ENCODE measurements around the gene MTMR11.

MTMR11 gene

DNA sequence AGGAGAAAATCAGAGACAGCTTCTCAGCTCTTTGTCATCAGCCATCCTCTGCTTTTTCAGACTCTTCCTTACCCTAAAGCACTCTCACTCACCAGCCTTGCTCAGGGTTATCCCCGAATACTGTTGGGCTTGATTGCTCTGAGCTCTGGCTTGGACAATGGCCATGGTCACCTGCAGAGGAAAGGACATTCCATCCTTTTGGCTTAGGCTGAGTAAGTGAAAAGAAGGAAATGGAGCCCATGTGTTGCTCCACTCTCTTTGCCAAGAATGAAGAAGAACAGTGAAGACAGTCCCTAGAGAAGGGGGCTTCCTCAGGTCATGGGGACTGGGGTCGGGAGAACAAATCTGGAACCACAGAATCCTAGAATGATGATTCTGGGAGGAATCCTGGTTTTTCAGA is 2.3 kb downstream of the MTMR11 start:
- no peak for DNase-seq (ENCODE audit: low spot score)

DNA sequence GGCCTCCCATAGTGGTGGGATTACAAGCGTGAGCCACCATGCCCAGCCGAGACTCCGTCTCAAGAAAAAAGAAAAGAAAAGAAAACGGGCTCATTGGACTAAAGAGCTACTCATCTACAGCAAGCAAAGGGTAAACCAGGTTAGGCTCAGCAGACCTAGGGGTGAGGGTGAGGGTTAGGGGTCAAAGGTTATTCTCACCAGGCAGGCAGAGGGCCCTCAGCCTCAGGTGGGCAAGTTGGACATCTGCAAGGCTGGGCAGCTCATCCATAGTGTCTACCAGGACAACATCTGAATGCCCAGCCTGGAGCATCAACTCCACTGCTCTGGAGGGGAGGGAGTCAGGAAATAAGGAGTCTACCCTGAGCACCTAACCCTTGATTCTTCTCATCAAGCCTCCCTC is 3.5 kb downstream of the MTMR11 start:
- DNase-seq (ENCODE audit: low spot score), result no peak

DNA sequence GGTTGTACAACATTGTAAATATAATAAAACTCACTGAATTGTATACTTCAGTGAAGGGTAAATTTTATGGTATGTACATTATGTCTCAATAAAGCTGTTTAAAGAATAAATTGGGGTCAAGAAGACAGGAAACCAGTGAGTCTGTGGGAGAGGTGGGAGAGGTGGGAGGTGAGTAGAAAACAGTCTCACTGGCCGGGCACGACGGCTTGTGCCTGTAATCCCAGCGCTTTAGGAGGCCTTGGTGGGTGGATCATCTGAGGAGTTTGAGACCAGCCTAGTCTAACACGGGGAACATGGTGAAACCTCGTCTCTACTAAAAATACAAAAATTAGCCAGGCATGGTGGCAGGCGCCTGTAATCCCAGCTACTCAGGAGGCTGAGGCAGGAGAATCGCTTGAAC is 4.2 kb downstream of the MTMR11 start:
- no peak for DNase-seq (ENCODE audit: low spot score)

DNA sequence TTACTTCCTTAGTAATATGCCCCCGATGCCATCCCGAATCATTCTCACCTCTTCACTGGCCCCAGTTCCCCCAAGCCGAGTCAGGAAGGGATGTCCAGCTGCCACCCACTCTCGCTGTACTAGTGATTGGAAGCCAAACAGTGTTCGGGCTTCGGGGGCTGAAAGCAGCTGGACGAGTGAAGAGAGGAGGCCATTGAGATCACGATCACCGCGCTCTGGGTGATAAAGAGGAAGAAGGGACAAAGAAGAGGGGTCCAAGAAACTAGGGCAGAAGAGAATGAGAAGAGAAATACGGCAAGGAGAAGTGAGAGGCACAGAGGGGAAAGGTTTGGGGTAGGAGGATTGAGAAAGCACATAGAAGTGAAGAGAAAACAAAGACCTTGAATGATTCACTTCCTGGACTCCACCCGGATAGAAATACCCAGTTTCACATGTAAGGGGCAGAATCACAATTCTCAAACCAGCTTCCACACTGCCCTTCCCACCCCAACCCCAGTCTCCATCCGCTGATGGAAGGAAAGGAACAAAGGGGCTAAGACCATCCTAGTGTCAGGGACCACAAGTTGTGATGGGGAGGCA is 5.4 kb downstream of the MTMR11 start:
- no peak for DNase-seq (ENCODE audit: low spot score)

DNA sequence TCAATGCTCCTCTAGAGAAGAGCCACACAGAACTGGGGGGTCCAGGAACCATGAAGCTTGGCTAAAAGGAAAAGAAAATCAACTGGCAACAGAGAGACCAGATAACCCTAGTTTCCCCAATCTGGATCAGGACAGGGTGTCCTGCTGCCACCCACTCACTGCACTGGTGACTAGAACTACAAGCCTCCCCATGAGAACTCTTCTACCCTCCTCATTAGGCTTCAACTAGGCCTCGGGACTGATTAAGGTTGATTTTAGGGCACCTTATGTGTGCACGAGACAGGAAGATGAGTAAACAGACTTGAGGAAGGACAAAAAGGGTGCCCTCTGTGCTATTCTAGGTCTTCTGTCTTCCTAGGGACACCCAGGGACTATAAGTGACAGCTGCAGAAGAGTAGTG is 6.8 kb downstream of the MTMR11 start:
- no peak for DNase-seq (ENCODE audit: low spot score)

DNA sequence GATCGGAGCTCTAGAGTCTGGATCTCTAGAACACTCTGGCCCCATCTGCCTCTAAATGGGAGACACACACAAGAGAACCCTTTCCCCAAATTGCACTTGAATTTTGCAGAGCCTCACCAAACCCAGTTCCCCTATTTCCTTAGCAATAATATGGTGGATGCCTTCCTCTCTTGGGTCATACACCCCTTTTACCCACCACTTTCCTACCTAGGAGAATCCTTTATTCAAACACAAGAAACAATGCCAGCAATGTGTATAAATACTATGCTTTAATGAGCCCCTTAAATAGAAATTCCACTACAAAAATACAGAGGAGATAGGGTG is 8.3 kb downstream of the MTMR11 start:
- DNase-seq (ENCODE audit: low spot score), result no peak

DNA sequence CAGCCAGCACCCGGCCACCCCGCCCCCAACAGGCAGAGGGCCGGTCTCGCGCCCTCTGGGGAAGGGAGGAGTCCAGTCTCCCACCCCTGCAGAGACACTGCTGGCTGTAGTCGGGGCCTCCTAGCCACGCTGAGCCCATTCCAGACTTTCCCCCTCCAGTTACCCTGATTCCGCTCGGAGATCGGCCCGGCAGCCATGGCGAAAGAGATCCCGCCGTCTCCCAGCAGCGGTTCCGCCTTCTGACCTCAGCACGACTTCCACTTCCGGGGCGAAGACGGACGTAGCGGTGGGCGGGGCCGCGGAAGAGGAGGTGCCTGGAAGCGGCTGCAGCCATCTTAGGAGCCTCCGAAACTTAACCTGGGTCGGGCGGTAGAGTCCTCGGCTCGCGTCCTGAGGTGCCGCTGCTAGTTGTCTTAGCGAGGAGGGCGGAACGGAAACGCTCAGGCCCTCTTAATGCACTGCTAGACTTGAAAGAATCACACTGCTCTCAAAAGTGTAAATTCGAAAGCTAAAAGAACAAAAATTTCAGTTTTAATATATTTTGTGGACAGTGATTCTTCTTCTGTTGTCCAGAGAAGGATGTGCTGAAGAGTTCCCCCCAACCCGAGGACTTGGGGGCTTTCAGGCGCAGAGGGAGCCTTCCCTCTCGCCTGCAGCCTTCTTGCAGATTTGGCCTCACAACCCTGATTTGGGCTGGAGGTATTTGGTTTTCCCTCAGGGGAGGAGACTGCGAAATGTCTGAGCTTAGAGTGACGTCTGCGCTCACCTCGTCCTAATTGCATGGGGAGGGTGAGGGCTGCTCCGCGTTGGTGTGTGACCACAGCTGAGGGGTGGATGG is 8.9 kb downstream of the MTMR11 start, which contains the start of gene SF3B4:
TSS of gene SF3B4 (minus strand) at position 241 of the 838 bp plus-strand sequence. CDS start at position 197, 44 bp downstream.
- peak; percentile 94 for DNase-seq (ENCODE audit: low spot score)

DNA sequence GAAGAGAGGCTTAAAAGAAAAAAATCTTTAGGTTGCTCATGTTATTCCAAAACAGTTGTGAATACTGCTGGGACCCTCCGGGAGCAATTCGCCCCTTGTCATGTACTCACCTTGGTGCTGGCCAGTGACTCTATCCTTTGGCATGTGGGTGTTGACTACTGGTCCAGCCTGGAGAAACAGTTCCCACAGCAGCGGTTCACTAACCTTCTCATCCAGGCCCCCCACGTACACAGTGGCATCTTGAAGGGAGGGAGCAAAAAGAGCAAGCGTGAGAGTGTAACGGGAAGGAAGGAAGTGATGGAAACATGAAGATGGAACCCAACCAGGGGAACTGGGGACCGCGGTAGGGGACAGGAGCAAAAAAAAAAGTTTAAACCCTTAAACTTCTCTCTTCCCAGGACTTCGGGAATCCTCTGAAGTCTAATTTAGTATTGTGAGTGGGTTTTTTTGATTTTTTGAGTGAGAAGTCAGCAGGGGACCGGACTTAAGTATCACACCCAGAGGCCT is 9.6 kb downstream of the MTMR11 start:
- DNase-seq (ENCODE audit: low spot score), result no peak

DNA sequence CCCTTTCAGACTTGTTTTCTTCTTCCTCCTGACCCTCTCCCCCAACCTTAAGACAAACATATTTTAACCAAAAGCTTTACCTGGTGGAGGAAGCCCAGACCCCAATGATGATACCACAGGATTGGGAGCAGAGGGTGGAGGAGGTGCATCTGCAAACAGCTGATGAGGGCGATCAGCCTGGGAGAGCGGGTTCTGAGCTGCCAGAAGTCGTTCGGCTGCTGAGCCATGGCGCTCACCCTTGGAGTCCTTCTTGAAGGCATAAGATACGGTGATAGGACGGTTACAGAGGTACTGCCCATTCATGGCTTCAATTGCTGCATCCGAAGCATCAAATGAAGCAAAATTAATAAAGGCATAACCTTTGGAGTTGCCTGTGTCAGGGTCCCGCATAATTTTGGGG is 10.4 kb downstream of the MTMR11 start:
- DNase-seq (ENCODE audit: low spot score), result no peak

DNA sequence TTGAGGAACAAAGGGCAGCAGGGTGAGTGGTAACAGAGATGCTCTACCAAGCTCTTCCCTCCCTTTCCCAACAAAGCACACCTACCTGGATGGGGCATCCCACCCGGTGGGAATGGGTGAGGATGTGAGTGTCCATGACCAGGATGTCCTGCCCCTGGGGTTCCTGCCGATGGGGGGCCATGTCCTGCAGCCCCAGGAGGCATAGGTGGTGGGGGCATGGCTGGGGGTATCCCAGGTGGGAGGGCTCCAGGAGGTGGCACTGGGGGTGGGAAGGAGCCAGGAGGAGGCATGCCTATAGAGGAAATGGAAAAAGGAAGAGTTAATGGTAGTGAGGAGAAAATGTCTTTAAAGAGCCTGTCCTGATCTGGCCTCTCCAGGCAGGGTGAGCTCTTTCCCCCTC is 10.9 kb downstream of the MTMR11 start:
- DNase-seq (ENCODE audit: low spot score), result no peak

DNA sequence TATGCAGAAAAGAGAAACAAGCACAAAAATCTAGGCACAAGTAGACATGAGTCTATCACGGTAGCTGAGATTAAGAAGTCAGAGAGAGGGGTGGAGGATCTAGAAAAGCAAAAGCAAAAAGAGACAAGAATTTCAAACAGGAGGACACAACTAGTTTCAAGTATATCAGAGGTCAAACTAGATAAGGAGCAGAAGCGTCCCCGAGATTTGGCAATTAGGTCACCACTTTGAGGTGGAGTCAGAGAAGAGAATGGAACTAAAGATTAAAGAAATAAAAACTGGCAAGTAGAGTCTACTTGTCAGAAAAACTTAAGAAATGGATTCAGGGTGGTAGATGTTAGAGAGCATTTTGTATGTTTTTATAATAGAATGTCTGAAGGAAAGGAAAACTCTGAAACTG is 11.3 kb downstream of the MTMR11 start:
- DNase-seq (ENCODE audit: low spot score), result no peak

DNA sequence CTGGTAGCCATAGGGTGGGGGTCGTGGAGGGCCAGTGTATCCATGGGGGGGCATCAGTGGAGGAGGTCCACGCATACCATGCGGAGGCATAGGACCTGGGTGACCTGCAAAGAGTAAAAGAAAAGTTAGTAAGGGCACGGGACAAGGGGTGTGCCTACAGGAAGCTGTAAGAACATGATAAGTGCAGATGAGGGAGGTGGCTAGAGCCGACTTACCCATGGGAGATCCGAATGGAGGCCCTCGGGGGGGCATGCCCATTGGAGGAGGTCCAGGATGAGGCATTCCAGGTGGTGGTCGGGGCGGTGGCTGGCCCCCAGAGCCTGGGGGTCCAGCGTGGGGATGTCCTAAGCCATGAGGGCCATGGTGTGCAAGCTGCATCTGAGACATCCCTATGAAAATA is 13.1 kb downstream of the MTMR11 start:
- no peak for DNase-seq (ENCODE audit: low spot score)

DNA sequence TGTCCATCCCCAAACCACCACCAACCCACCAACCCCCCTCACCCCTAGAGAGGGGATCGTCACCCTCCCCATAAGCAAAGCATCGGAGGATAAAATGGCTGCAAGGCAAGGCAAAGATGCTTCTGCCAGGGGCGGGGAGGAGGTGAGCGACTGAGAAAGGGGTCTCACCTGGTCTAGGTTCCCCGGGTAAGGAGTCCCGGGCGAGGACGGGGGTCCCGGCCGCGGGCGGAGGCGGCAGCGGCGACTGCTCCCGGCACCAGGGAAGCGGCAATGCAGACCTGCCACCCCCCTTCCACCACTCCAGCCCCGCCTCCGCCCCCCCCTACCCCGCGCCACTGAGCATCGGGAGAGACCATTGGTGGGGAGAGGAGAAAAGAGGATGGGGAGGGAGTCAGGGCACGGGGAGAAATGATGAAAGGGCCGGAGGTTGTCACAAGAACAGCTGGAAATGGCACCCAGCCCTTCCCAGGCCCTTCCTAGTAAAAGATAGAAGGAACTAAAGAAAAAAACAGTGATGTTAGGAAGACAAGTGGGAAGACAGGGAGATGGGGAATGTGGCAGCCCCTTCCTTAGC is 19.0 kb downstream of the MTMR11 start, which contains the start of gene SV2A:
TSS of gene SV2A (minus strand) at position 274 of the 574 bp plus-strand sequence. CDS start 4,004 bp downstream, outside the sequence.
- peak; percentile 25 for DNase-seq (ENCODE audit: low spot score)

DNA sequence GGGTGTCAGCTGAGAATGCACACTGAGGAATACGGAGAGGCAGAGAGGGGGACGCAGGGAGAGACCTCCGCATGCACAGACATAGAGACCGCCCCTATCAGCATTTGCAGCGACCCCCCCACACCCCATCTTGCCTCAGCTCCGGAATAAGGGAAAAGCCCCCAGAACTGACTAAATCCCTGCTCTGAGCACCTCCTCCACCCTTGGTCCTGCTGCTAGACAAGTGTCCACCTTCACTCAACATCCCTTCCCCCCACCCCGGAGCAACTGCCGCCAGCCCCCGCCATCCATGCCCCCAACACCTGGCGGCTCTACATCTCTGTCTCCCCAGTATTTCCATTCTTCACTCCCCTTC is 19.8 kb downstream of the MTMR11 start:
- no peak for DNase-seq (ENCODE audit: low spot score)

DNA sequence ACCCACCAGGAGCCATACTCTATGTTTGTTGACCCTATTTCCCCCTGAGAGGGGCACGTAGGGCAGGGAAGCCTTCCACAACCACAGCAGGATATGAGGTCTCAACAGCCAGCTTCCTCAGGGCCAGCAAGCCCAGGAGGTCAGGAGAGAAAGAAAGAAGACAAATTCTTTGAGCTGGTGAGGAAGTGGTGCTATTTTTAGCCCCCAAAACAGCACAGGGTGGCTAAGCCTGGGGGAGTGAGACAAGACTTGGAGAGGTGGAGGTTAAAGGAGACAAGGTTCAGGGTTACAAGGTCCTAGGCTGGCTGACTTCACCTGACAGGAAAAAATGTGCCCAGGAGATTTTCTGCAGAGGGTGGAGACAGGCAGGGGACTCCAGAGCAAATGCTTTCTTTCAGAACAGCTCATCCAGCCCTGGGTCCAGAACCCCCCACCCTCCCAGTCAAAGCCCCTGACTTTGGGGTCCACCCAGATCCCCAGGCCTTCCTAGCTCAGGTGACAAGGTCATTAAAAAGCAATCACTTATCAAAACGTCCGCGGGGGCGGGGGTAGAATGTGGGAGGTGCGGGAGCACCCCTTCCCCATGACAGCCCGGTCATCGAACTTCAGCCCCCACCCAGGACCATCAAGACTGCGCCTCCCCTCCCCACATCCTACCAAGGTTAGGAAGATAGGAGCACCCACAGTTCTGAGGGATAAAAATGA is 20.3 kb downstream of the MTMR11 start:
- DNase-seq (ENCODE audit: low spot score), result no peak

DNA sequence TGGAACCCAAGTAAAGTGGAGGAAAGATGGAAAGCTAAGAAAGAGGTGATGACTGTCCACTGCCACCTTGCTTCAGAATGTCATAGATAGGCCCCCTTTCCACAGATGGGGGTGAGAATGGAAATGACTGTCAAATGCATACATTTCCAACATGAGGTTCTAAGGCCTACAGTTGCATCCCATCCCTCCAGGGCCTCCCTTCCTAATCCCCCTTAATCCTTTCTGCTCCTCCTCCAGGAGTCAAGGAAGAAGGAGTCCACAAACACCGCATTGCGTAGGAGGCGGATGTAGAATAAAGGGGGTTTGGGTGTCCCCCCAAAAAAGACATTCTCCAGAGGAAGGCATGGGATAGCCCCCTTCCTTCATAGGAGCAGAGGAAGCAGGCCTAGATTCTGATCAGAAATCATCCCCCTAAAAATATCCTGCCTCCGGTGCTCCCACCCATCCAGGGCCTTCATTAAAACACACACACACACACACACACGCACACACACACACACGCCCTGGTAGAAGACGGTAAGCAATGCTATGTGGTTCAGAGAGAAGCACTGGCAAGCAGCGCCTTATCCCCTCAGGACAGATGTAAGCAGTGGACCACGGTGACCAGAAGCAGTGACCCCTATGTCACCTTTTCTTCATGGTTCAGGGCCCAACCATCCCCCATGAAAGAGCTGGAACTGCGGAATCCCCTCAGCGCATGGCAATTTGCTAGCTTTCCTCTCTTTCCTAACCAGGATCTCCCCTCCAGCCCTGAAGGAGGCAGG is 21.1 kb downstream of the MTMR11 start:
- DNase-seq (ENCODE audit: low spot score), result no peak

DNA sequence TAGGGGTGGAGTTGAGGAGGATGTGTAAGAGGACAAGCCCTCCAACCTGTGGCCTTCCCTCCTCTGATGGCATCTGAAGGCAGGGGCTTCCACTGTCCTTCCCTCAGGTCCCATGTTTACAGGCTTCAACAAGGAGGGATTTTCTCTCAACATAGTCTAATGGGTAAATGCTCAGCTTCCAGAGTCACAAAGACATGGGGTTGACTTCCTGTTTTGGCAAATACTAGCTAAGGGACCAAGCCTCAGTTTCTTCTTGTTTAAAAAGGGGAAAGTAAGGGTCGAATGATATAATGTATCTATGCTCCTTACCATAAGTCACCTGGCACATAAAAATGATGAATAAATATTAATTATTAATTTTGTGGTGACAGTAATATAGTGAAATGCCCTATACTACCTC is 22.1 kb downstream of the MTMR11 start:
- no peak for DNase-seq (ENCODE audit: low spot score)

DNA sequence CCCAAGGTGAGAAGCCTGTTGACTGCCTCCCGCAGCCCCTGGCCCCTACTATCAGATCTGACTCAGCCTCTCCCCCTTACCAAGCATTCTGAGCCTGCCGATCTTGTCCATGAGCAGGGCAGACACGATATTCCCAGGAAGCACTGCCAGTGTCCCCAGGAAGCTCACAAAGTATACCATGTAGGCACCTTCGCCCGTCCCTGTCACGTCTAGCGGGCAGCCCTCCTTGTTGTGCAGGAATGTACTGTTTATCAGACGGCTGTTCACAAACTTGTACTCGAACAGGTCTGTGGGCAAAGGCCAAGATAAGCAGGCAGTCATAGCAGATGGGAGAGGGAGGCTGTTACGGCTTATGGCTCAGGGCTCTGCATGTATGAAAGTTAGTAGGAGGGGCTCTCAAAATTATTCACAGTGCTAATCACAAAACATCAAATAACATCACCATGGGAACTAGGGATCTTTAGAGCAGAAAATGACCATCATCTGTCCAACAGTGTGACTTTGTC is 30.1 kb downstream of the MTMR11 start:
- DNase-seq (ENCODE audit: low spot score), result no peak

DNA sequence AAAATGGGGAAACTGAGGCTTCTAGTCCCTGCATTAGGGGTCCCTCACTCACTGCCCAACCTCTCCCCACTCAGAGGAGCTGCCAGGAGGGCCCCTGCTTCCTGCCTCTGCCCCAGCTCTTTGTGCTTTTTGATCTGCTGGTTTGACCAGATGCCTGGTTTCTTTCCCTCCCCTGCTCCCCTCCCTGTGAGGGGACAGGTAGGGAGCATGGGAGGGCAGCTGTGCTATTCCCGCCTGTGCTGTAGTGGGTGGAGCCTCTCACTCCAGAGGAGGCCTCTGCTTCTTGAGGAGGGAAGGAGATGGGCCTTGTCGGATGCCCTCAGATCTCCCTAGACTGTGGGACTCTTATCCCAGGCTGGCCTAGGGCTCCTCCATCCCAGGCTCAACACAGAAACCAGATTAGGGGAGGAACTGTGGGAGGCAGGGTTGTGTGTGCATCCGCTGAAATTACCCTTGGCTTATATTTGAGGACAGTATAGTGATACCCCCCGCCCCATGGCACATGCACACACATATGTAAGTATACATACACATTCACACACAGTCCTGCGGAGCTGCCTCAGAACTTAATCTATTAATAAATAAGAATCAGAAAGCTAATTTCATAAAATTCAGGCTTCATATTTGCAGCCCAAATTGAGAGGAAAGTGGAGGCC is 32.7 kb downstream of the MTMR11 start:
- no peak for DNase-seq (ENCODE audit: low spot score)

DNA sequence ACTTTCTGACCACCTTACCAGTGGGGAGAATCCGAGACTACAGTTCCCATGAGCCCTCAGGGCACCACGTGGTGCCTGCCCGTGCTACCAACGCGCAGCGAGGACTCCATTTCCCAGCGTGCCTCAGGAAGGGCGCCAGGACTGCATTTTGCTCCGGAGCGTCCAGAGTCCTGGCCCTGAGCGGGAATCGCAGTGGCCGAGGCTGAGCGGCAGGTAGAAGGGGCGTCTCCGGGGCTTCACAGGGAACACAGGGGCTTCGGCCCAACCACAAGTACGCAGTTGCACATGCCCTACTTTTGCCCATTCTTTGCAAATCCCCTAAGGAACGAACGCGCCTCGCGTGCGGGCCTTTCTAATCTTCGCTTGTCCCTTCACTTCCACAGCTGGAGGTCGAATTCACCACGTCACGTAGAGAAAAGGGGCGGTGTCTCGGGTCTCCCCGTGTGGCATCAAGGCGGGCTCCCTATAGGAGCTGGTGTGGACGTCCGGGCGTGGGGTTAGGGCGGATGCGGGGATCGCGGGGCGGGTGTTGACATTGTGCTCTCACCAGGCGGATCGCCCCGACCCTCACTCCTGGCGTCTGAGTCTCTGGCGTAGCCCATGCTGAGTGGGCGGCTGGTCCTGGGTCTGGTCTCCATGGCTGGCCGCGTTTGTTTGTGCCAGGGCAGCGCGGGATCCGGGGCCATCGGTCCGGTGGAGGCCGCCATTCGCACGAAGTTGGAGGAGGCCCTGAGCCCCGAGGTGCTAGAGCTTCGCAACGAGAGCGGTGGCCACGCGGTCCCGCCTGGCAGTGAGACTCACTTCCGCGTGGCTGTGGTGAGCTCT is 37.0 kb downstream of the MTMR11 start, which contains the start of gene BOLA1:
TSS of gene BOLA1 (plus strand) at position 109 of the 825 bp plus-strand sequence. CDS start at position 601, 492 bp downstream.
- DNase-seq (ENCODE audit: low spot score), result peak; percentile 81
